Activated CD8-positive, alpha-beta memory T cell treated with anti-CD3 and anti-CD28 coated beads, Interleukin-2, amount 10 ng/mL, durations not matched to agents 7 days and 5 days (primary cell): Measurements from ENCODE around the gene PICALM. TPM values are rescaled to one million over a fixed set of nuclear protein-coding genes. Genes with fewer than 3 reads are reported as not detected.
"Not testable (repeated sequence)": the region's sequence is repeated elsewhere in the genome, so short reads cannot be mapped to it uniquely, and the experiment has no call there.

Experiments
- ATAC-seq: fragments of 150-1000 bp; cut with Tn5 transposase; one replicate; pipeline ENCODE4 v1.10.0; 2021; ENCODE audit warnings: moderate library complexity
- CTCF ChIA-PET: fragments of 350-600 bp; sonication (Branson Sonifier 250); formaldehyde crosslinking; loops from one replicate; lab custom pipeline; 2021; ENCODE audit warnings: antibody characterized with exemption; lab: Charles Lee
- DNase-seq: peaks from one replicate; pipeline ENCODE4 v3.0.0-alpha.2; 2020
- H3K27ac Mint-ChIP-seq: one replicate; pipeline ENCODE4 v1.8.0; 2021; ENCODE audit warnings: mild to moderate bottlenecking, mixed read lengths
- H3K27me3 Mint-ChIP-seq: one replicate; pipeline ENCODE4 v1.8.0; 2021; ENCODE audit warnings: mixed read lengths
- H3K36me3 Mint-ChIP-seq: one replicate; pipeline ENCODE4 v1.8.0; 2021; ENCODE audit warnings: mild to moderate bottlenecking, mixed read lengths
- H3K4me1 Mint-ChIP-seq: one replicate; pipeline ENCODE4 v1.8.0; 2021; ENCODE audit warnings: mixed read lengths
- H3K4me3 Mint-ChIP-seq: one replicate; pipeline ENCODE4 v1.8.0; 2021; ENCODE audit warnings: mild to moderate bottlenecking, moderate library complexity, mixed read lengths
- H3K9me3 Mint-ChIP-seq: one replicate; pipeline ENCODE4 v1.8.0; 2022; ENCODE audit warnings: low read depth, mixed read lengths
- total RNA-seq, 2 experiments: library from RNA; stranded (reverse); gene quantifications; one replicate each; pipeline ENCODE4 v1.2.3, GENCODE V29; 2021

PICALM gene
- total RNA-seq, 2 experiments from 2014 or later, result 123 to 166 TPM

DNA sequence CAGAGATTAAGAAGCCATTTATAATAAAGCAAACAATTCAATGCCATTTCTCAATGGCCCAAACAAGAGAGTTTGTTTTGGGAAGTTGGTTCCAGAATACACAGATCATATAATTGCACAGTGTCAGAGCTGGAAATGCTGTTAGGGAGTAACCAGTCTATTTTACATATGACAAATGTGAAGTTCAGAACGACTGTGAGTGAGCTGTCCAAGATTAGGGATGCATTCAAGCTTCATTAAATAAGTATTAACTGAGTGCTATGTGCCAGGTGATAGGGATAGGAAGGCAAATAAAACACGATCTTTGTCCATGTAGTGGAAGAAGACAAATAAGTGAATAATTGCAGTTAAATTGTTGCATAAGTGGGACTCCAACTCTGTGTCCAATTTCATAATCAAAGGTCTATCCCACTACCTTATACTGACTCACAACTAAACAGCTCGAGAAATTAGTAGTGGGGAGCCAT is 33.1 kb upstream of the PICALM start:
- CTCF ChIA-PET, result no interaction called here
- Mint-ChIP-seq H3K36me3 (no peaks in the 10 kb centered on the region), H3K9me3 (no peaks in the 10 kb centered on the region), H3K27me3 (no peaks in the 10 kb centered on the region), H3K4me3 (no peak overlapping the region), H3K27ac (no peak overlapping the region), H3K4me1 (no peaks in the 10 kb centered on the region)
- no peak for DNase-seq
- ATAC-seq, result no peak

DNA sequence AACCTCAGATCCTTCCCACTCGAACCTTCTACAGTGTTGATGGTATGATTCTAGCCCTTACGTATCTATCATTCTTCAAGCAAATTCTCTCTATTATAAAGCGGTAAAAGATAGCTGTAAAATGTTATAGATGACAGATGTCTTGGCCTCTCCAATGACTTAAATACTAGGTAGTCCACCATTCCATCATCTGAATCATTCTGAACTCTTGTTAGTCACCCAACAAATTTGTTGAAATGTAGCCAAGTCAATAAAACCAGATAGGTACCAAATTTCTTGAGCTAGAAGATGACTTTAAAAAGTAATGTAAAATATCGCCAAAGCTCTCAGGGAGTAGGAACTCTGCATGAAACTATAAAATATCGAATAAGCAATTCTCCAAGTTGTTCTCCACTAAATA is 32.6 kb upstream of the PICALM start:
- H3K36me3 Mint-ChIP-seq, result no peaks in the 10 kb centered on the region
- CTCF ChIA-PET, result no interaction called here
- DNase-seq (no peak), ATAC-seq (no peak)
- no peaks in the 10 kb centered on the region for H3K9me3 Mint-ChIP-seq
- no peak overlapping the region for H3K4me3 Mint-ChIP-seq
- no peak overlapping the region for H3K27ac Mint-ChIP-seq
- no peaks in the 10 kb centered on the region for H3K4me1 Mint-ChIP-seq
- no peaks in the 10 kb centered on the region for H3K27me3 Mint-ChIP-seq

DNA sequence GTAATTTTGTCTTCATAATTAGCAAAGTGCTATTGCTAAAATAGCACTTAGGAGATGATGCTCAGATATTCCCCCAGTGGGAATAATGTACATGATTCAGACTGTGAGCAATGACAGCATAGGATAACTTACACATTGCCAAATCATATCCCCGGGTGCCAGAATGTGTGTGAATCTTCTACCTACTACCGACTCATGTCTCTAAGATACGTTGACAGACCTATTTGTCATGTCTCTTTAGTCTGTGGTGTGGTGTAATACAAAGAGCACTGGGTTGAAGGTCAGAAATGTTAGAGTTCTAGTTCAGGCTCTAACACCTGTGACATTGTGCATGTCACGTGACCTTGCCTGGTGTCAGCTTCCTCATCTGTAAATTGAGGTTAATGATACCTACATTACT is 31.0 kb upstream of the PICALM start:
- no peaks in the 10 kb centered on the region for H3K9me3 Mint-ChIP-seq
- H3K36me3 Mint-ChIP-seq, result no peaks in the 10 kb centered on the region
- no peak overlapping the region for H3K4me3 Mint-ChIP-seq
- no peaks in the 10 kb centered on the region for H3K4me1 Mint-ChIP-seq
- no peaks in the 10 kb centered on the region for H3K27me3 Mint-ChIP-seq
- DNase-seq (no peak), ATAC-seq (no peak)
- CTCF ChIA-PET, result no interaction called here
- H3K27ac Mint-ChIP-seq, result no peak overlapping the region

DNA sequence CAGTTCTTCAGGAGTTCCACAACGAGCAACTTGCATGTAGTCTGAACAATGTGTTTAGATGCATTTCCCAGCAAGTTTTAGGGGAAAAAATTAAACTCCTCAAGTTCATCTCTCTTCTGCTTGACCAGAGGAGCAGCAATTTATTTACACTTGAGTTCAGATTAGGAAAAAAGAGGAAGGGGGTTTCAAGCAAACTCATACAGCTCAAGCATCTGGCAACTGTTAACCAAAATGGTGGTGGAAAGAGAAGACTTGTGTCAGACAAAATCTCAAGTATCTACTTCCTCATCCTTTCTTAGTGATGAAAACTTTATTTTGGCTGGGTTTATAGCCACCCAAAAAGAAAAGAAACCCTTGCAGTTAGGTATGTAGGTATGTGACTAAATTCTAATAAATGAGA is 29.1 kb upstream of the PICALM start:
- H3K4me1 Mint-ChIP-seq, result no peaks in the 10 kb centered on the region
- H3K36me3 Mint-ChIP-seq, result no peaks in the 10 kb centered on the region
- H3K27me3 Mint-ChIP-seq, result no peaks in the 10 kb centered on the region
- DNase-seq, result no peak
- H3K9me3 Mint-ChIP-seq, result no peaks in the 10 kb centered on the region
- no peak overlapping the region for H3K27ac Mint-ChIP-seq
- ATAC-seq, result no peak
- CTCF ChIA-PET, result no interaction called here
- no peak overlapping the region for H3K4me3 Mint-ChIP-seq

DNA sequence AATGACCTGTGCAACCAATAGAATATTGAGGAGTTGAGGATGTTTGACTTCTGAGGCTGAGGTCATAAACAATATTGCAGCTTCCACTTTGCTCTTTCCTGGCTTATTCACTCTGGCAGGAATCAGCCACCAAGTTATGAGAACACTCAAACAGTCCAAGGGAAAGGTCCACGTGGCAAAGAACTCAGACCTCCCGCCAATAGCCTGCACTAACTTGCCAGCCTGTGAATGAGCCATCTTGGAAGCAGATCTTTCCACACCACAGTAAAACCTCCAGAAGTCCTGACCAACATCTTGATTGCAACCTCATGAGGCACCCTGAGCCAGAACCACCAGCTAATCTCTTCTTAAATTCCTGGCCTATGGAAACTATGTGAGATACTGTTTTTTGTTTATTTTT is 22.7 kb upstream of the PICALM start:
- H3K27me3 Mint-ChIP-seq, result no peaks in the 10 kb centered on the region
- no peak overlapping the region for H3K27ac Mint-ChIP-seq
- DNase-seq (no peak), ATAC-seq (no peak)
- no peaks in the 10 kb centered on the region for H3K4me1 Mint-ChIP-seq
- H3K4me3 Mint-ChIP-seq, result no peak overlapping the region
- peaks cover 2% of the 10 kb centered on the region for H3K36me3 Mint-ChIP-seq
- CTCF ChIA-PET, result no interaction called here
- H3K9me3 Mint-ChIP-seq, result no peaks in the 10 kb centered on the region

DNA sequence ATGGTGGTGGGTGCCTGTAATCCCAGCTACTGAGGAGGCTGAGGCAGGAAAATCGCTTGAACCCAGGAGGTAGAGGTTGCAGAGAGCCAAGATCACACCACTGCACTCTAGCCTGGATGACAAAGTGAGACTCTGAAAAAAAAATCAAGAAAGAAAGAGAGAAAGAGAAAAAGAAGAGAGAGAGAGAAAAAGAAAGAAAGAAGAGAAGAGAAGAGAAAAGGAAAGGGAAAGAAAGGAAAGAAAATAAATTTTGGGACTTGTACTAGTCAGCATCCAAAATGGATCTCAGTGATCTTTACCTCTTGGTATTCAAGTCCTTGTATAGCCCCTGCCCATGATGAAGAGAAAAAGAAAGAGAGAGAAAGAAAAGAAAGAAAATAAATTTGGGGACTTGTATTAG is 22.2 kb upstream of the PICALM start:
- Mint-ChIP-seq H3K27me3 (no peaks in the 10 kb centered on the region), H3K36me3 (peaks cover 2% of the 10 kb centered on the region), H3K27ac (no peak overlapping the region), H3K4me1 (no peaks in the 10 kb centered on the region), H3K9me3 (no peaks in the 10 kb centered on the region), H3K4me3 (no peak overlapping the region)
- no peak for ATAC-seq
- CTCF ChIA-PET, result no interaction called here
- DNase-seq, result no peak

DNA sequence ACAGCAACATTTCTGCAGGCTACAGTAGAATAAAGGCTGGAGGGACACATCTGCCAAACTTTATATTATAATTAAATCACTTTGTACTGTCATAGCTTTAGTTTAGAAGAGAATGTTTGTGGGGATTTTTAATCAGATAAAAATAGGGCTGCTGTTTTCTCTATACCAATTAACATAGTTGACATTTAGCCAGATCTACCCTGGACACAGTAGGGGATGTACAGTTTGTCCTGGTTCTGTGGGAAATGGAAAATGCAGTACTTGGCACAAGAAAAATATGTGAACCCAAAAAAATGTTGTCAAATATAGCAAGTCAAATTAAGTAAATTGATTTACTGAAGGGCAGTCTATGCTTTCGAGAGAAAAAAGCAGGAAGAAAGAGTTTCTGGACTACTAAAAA is 20.8 kb upstream of the PICALM start:
- ATAC-seq (no peak), DNase-seq (no peak)
- H3K9me3 Mint-ChIP-seq, result no peaks in the 10 kb centered on the region
- CTCF ChIA-PET, result no interaction called here
- no peak overlapping the region for H3K4me3 Mint-ChIP-seq
- H3K27me3 Mint-ChIP-seq, result no peaks in the 10 kb centered on the region
- H3K36me3 Mint-ChIP-seq, result peaks cover 2% of the 10 kb centered on the region
- H3K4me1 Mint-ChIP-seq, result no peaks in the 10 kb centered on the region
- H3K27ac Mint-ChIP-seq, result no peak overlapping the region

DNA sequence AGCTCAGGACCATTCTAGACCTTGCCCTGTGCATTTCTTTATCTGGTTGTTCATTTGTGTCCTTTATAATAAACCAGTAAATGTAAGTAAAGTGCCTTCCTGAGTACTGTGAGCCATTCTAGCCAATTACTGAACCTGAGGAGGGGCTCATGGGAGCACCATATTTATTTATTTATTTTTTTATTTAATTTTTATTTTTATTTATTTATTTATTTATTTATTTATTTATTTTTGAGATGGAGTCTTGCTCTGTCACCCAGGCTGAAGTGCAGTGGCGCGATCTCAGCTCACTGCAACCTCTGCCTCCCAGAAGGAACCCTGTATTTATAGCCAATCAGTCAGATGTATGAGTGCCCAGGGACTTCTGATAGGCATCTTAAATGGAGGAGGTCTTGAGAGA is 18.8 kb upstream of the PICALM start:
- not testable (repeated sequence) for H3K4me1 Mint-ChIP-seq, H3K27ac Mint-ChIP-seq, DNase-seq, ATAC-seq, H3K27me3 Mint-ChIP-seq, H3K4me3 Mint-ChIP-seq, H3K36me3 Mint-ChIP-seq, H3K9me3 Mint-ChIP-seq
- CTCF ChIA-PET, result interaction anchor here (0.5 to 1.3 kb wide), 2 partner anchors 131 to 495 kb away, joined by 3 to 4 read pairs; no protein-coding TSS in a partner anchor

DNA sequence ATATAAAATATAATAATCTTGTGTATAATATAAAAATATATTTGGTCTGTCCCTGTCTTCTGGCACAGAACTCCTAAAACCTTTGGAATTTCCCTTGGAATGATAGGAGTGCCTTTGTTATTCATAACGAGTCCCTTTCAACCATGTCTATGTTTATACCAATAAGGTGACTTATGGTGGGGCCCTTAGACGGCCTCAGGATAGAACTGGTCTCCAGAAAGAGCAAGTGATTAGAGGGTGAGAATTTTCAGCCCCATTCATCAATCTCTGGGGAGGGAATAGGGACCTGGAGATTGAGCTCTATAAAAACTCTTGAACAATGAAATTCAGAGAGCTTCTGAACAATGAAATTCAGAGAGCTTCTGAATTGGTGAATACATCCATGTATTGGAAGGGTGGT is 18.4 kb upstream of the PICALM start:
- H3K4me1 Mint-ChIP-seq, result no peaks in the 10 kb centered on the region
- H3K27me3 Mint-ChIP-seq, result no peaks in the 10 kb centered on the region
- H3K9me3 Mint-ChIP-seq, result no peaks in the 10 kb centered on the region
- DNase-seq, result no peak
- no peak for ATAC-seq
- peaks cover 2% of the 10 kb centered on the region for H3K36me3 Mint-ChIP-seq
- CTCF ChIA-PET, result interaction anchor here (0.5 to 1.3 kb wide), 2 partner anchors 131 to 495 kb away, joined by 3 to 4 read pairs; no protein-coding TSS in a partner anchor
- H3K27ac Mint-ChIP-seq, result no peak overlapping the region
- H3K4me3 Mint-ChIP-seq, result no peak overlapping the region

DNA sequence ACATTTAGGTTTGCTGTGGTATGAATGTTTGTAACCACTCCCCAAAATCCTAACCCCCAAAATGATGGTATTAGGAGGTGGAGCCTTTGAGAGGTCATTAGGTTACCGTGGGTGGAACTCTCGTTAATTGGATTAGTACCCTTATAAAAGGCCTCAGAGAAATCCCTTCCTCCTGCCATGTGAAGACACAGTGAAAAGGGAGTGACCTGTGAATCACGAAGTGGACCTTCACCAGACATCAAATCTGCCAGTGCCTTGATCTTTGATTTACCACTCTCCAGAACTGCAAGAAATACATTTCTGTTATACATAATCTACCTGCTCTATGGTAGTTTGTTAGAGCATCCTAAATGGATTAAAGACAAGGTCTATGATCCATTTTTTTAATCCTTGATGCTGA is 12.6 kb upstream of the PICALM start:
- DNase-seq, result no peak
- H3K4me1 Mint-ChIP-seq, result no peaks in the 10 kb centered on the region
- peaks cover 3% of the 10 kb centered on the region for H3K36me3 Mint-ChIP-seq
- CTCF ChIA-PET, result no interaction called here
- no peak overlapping the region for H3K4me3 Mint-ChIP-seq
- H3K27me3 Mint-ChIP-seq, result no peaks in the 10 kb centered on the region
- no peak overlapping the region for H3K27ac Mint-ChIP-seq
- no peak for ATAC-seq
- H3K9me3 Mint-ChIP-seq, result no peaks in the 10 kb centered on the region

DNA sequence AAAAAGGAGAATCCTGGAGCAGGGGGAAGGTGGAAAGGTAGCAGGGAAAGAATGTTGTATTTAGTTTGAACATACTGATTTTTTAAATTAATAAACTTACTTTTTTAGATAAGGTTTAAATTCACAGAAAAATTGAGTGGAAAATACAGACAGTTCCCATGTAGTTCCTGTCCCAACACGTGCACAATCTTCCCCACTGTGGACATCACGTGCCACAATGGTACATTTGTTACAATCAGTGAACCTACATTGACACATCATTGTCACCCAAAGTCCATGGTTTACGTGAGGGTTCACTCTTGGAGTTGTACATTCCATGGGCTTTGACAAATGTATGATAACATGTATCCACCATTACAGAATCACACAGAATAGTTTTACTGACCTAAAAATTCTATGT is 10.5 kb upstream of the PICALM start:
- H3K4me1 Mint-ChIP-seq, result no peaks in the 10 kb centered on the region
- H3K4me3 Mint-ChIP-seq, result no peak overlapping the region
- no peaks in the 10 kb centered on the region for H3K27me3 Mint-ChIP-seq
- DNase-seq, result no peak
- H3K36me3 Mint-ChIP-seq, result peaks cover 3% of the 10 kb centered on the region
- H3K9me3 Mint-ChIP-seq, result no peaks in the 10 kb centered on the region
- H3K27ac Mint-ChIP-seq, result no peak overlapping the region
- CTCF ChIA-PET, result interaction anchor here (1.3 kb wide), 1 partner anchor 37 kb away, joined by 3 read pairs; no protein-coding TSS in a partner anchor
- no peak for ATAC-seq

DNA sequence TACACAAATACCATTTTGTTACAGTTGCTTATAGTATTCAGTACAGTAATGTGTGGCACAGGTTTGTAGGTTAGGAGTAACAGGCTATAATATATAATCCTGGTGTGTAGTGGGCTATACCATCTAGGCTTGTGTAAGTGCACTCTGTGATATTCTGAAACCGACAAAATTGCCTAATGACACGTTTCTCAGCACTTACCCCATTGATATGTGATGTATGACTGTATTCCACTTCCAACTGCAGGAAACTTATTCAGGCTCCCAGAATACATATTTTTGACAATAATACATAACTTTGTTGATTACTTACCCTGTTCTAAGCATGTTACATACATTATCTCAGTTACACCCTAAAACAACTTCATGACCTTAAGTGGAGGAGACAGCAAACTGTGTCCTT is 5.1 kb upstream of the PICALM start:
- Mint-ChIP-seq H3K4me3 (no peak overlapping the region), H3K27me3 (no peaks in the 10 kb centered on the region), H3K36me3 (peaks cover 3% of the 10 kb centered on the region), H3K27ac (no peak overlapping the region), H3K9me3 (no peaks in the 10 kb centered on the region), H3K4me1 (peaks cover 14% of the 10 kb centered on the region)
- ATAC-seq, result no peak
- CTCF ChIA-PET, result interaction anchor here (1.0 kb wide), 1 partner anchor 119 kb away, joined by 4 read pairs; no protein-coding TSS in a partner anchor
- no peak for DNase-seq

DNA sequence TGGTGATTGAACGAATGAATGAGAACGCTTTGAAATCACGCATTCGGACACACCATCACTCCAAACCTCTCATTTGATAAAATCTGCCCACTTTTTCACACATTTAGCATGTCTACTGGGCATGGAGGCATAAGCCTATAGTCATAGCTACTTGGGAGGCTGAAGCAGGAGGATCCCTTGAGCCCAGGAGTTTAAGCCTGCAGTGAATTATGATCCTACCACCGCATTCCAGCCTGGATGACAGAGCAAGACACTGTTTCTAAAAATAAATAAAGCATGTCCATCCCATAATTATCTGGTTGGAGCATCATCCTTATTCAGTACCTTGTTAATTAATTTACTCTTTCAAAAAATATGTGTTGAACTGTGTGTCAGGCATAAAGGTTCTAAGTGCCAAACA is 3.3 kb upstream of the PICALM start:
- peaks cover 14% of the 10 kb centered on the region for H3K4me1 Mint-ChIP-seq
- peaks cover 8% of the 10 kb centered on the region for H3K36me3 Mint-ChIP-seq
- ATAC-seq (no peak), DNase-seq (no peak)
- H3K4me3 Mint-ChIP-seq, result no peak overlapping the region
- CTCF ChIA-PET, result no interaction called here
- H3K9me3 Mint-ChIP-seq, result no peaks in the 10 kb centered on the region
- H3K27ac Mint-ChIP-seq, result no peak overlapping the region
- H3K27me3 Mint-ChIP-seq, result no peaks in the 10 kb centered on the region

DNA sequence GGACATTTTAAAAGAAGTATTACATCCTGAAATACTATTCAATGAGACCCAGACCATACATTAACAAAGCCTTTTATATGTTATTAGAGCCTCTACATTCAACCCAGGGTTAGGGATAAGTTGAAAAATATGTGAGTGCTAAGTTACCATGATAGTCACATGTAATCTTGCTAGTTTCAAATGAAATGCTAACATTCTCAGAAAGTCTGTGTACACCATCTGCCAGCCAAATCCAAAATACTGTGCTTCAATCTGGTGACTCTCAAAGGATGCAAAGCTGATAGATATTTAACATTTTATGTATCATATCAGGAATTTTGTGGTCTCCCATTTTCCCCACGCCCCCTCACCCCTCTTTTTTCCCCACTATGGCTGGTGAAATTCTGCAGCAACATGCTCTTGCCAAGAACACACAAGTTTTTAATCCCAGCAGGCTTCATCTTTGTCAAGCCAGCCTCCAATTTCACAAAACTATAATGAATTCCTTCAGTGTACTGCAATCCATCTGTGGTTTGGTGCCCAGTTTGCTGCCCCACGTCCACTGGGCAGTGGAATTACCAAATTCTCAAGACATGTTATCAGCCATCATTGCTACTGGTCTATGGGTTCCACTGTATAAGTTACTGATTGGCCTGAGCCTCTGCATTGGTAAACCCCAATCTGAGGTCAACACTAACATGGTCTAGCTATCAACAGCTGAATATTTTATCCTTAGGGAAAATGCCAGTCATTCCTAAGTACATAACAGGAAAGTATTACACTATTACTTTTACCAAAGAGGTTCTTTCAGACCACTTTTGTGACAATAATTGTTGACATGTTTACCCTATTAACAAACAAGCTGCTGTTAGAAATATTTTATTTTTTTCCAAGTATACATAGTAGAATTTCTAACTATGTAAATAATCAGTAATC is 1.5 kb upstream of the PICALM start:
- Mint-ChIP-seq H3K9me3 (no peaks in the 10 kb centered on the region), H3K4me1 (peaks cover 16% of the 10 kb centered on the region), H3K27ac (peak overlapping the region; percentile 92), H3K36me3 (peaks cover 19% of the 10 kb centered on the region), H3K4me3 (peak overlapping the region; percentile 100), H3K27me3 (no peaks in the 10 kb centered on the region)
- CTCF ChIA-PET, result interaction anchor here (0.5 to 4.1 kb wide), 3 partner anchors 28 to 123 kb away, joined by 3 to 41 read pairs (median 16); no protein-coding TSS in a partner anchor
- DNase-seq, result no peak
- ATAC-seq, result no peak
